ENCODE results near the gene CCDC85C. TPM values are rescaled to one million over a fixed set of nuclear protein-coding genes. Genes with fewer than 3 reads are reported as not detected.

CCDC85C gene
- polyA plus RNA-seq, 12 donors: 2.9 to 10.4 (median 3.7) TPM; not detected in 1

GRCh38 chr14:99452968-99453367 lies 151.0 kb downstream of the CCDC85C start:
- DNase-seq: no peak

GRCh38 chr14:99451234-99451633 lies 152.8 kb downstream of the CCDC85C start:
- DNase-seq: no peak

- no peak for DNase-seq
Observed at GRCh38 chr14:99450266-99450665, 153.7 kb downstream of the CCDC85C start.

Other genes starting within 250 kb of the CCDC85C start
- 10 to 100 TPM in 11 of 12 donors, not detected in 1; 55.8 to 87.3 (median 74.3) TPM for gene SETD3, start 123.3 kb downstream of the CCDC85C start, polyA plus RNA-seq (ENCODE audit: insufficient read length in 12 of 12)
- 10 to 100 TPM in 11 of 12 donors, not detected in 1; 30.7 to 71.1 (median 36.8) TPM for gene CCNK, start 122.8 kb downstream of the CCDC85C start, polyA plus RNA-seq (ENCODE audit: insufficient read length in 12 of 12)
- gene HHIPL1, start 40.9 kb upstream of the CCDC85C start, polyA plus RNA-seq (ENCODE audit: insufficient read length in 12 of 12): 1 to 10 TPM in 11 of 12 donors, not detected in 1; 1.2 to 2.2 (median 1.7) TPM
- 1 to 10 TPM in 11 of 12 donors, not detected in 1; 1.9 to 6.5 (median 3.1) TPM for gene CYP46A1, start 80.1 kb upstream of the CCDC85C start, polyA plus RNA-seq (ENCODE audit: insufficient read length in 12 of 12)
- gene EML1, start 189.2 kb upstream of the CCDC85C start, polyA plus RNA-seq (ENCODE audit: insufficient read length in 12 of 12): 10 to 100 TPM in 11 of 12 donors, not detected in 1; 31.6 to 53.3 (median 45.0) TPM

Data from muscle of arm (tissue), 12 donors.